GM21619 (cell line): ENCODE measurements around the gene PRR33.
"Not testable (repeated sequence)": the region's sequence is repeated elsewhere in the genome, so short reads cannot be mapped to it uniquely, and the experiment has no call there.

Experiments used
- ATAC-seq: cut with Tn5 transposase; IDR thresholded peaks from one replicate; pipeline ENCODE4 v1.9.1; 2021; ENCODE audit not compliant: unreplicated experiment

The PRR33 gene

DNA sequence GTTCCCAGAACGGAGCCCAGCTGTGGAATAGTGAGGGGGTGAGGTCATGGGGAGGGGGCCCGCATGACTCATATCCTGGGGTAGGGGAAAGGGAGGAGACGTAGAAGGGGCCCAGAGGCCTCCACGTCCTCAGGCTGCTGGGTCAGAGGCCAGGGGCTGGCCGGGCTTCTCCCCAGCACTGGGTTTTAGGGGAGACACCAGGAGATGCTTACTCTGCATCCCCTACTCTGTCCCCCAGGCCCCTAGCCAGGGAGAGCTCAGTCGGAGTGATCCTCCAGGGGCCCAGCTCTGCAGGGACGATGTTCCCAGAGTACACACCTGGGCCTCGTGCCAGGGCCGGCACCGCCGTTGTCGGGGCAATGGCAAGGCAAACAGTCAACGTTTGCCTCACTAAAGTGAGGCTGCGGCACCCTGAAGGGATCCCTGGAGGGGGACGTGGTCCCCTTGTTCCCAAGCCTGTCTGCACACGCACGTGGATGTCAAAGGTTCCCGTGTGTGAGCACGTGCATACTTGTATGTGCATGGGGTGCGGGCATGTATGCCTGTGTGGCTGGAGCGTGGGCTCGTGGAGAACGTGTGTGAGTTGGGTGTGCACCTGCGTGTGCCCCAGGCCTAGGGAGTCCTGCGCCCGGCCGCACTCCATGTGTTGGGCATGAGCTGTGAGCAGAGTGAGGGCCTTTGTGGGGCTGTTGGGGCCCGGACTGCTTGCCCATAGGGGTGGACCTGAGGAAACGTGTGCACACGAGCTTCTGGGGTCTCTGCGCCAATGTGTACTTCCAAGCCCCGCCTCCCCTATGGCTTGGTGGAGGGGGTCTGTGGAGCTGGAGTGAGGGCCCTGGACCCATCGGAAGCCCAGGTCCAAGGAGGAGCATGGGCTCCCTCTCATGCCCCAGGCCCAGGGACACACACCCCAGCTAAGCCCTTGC, 14.2 kb downstream of the PRR33 start:
- ATAC-seq, result no peak

- ATAC-seq, result no peak
These were observed 15.2 kb downstream of the PRR33 start for GRCh38 chr11:1876361-1877063.

GRCh38 chr11:1875851-1876301, 15.8 kb downstream of the PRR33 start:
- ATAC-seq, result not testable (repeated sequence)

GRCh38 chr11:1875093-1875850, 16.4 kb downstream of the PRR33 start:
- ATAC-seq, result no peak

- not testable (repeated sequence) for ATAC-seq
These were observed 17.1 kb downstream of the PRR33 start for GRCh38 chr11:1874441-1875092.

DNA sequence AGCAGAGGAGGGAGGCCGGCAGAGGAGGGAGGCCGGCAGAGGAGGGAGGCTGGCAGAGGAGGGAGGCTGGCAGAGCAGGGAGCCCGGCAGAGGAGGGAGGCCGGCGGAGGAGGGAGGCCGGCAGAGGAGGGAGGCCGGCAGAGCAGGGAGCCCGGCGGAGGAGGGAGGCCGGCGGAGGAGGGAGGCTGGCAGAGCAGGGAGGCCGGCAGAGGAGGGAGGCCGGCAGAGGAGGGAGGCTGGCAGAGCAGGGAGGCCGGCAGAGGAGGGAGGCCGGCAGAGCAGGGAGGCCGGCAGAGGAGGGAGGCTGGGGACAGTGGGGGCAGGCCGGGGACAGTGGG, 17.9 kb downstream of the PRR33 start:
- not testable (repeated sequence) for ATAC-seq

DNA sequence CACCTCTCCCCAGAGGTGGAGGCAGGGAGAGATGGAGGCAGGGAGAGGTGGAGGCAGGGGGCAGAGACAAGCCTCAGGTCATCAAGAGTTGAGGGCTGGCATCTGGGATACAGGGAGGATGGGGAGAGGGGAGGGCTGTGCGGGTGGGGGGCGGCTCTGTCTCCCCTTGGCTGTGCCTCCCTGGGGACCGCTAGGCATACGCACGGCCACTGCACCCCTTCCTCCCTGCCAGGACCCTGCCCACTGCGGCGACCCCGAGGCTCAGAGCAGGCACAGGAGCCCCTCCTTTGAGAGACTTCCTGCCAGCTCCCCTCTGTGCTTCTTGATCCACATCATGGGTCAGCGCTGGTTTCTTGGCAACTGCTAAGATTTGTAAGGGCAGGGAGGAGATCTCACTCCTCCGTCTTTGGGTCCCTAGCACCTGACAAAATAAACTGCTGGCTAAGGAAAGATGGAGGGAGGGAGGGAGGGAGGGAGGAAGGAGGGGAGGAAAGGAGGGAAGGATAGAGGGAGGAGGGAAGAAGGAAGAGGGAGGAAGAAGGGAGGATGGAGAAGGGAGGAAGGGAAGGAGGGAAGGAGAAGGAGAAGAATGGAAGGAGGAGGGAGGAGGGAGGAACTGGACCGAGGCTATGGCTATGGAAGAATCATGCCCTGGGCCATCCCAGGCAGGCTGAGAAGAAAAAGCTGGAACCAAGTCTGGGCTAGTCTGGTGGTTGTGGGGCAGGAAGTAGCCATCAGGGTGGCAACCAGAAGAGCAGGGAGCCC, 18.5 kb downstream of the PRR33 start:
- ATAC-seq, result no peak

DNA sequence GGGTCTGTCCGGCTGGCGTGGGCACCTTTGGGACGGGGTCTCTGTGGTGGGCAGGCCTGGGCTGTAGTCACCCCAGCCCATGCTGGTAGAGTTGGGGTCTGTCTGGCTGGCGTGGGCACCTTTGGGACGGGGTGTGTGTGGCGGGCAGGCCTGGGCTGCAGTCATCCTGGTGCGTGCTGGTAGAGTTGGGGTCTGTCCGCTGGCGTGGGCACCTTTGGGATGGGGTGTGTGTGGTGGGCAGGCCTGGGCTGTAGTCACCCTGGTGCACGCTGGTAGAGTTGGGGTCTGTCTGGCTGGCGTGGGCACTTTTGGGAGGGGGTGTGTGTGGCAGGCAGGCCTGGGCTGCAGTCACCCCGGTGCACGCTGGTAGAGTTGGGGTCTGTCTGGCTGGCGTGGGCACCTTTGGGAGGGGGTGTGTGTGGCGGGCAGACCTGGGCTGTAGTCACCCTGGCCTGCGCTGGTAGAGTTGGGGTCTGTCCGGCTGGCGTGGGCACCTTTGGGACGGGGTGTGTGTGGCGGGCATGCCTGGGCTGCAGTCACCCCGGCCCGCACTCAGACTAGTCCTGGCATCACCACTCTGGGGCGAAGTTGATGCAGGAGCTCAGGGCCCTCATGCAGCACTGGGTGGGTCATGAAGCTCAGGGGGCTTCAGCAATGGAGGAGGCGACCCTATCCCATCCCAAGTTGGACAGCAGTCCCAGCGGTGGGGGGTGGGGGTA, 19.3 kb downstream of the PRR33 start:
- no peak for ATAC-seq

DNA sequence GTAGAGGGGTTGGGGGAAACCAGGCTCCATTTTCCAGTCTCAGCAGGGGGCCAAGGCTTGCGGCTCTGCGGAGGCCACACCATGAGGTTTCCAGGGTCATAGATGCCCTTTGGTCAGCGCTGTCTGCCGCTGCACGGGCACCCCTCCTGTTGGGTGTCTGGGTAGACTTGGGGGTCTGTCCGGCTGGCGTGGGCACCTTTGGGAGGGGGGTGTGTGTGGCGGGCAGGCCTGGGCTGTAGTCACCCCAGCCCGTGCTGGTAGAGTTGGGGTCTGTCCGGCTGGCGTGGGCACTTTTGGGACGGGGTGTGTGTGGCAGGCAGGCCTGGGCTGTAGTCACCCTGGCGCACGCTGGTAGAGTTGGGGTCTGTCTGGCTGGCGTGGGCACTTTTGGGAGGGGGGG, 20.2 kb downstream of the PRR33 start:
- no peak for ATAC-seq

DNA sequence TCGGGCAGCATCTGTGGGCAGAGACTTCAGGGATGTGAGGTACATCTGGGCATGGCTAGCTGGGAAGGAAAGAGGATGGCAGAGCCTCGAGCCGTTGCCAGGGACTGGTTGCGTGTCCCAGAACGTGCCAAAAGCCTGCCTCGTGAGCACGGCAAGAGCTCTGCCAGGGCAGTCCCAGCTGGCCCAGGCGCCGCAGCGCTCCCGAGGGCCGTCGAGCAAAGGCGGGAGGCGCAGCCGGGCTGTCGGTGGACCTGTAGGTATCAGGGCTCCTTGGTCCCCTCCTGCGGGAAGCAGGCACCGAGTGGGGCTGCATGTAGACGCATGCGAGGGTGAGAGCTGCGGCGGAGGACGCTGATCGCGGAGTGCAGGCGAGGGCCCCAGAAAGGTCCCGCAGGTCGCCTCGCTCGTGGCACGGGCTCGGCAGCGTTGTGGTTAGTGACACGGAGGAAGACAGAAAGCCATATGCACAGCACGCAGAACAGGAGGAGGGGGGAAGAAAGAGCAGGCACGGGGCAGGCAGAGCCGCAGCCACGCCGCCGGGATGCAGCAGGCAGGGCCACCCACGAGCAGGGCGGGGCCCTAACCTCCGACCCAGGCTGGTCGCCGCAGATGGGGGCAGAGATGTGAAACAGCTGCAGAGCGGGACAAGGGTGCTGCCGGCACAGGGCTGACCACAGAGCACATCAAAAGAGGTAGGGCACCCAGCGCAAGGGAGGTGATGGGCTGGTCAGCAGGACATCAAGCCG, 20.8 kb downstream of the PRR33 start:
- no peak for ATAC-seq

- ATAC-seq, result no peak
These were observed 21.4 kb downstream of the PRR33 start for GRCh38 chr11:1870326-1870696.

GRCh38 chr11:1869427-1870325, 22.0 kb downstream of the PRR33 start:
- no peak for ATAC-seq

DNA sequence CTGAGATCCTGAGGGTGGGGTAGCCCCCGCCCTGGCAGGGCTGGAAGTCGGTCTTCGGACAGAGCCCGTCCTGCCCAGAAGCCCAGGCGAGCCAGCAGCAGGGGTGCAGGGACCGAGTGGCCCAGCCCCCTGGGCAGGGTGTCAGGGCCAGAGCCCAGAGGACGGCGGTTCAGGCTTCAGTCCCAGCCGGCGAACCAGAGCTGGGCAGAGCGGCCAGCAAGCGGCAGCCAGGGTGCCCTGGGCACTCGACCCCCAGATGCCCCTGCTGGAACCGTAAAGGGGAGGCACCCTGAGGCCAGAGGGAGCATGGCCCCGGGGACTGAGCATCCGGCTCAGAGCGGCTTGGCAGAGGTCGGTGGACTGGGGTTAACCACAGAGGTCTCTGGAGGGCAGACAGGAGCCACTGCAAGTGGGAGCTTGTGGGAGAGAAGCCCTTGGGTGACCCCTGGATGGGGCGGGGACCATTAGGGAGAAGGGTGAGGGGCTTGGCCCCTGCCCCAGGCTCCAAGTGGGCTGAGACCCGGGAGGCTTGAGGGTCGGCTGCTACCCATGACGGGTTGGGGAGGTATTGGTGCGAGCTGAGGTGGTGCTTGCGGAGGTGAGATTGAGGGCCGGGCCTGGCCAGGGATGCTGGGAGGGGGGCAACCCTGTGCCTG, 22.9 kb downstream of the PRR33 start:
- no peak for ATAC-seq

GRCh38 chr11:1868056-1868635, 23.5 kb downstream of the PRR33 start:
- ATAC-seq, result no peak

DNA sequence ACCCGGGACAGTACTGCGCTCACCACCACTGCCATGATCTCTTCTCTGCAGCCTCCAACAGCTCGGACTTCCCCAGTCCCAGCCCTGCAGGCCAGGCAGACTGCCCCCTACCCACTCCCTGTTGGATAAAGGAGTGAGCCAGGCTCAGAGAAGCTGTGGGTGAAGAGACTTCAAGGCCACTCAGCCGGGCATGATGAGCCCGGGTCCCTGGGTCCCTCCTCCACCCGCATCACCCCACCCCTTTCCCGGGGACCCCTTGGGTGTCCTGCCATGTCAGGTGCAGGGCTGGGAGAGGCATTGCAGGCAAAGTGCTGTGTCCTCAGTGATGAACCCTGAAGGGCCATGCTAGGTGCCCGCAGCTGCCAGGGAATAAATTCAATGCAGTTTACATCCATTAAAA, 24.3 kb downstream of the PRR33 start:
- no peak for ATAC-seq

- ATAC-seq, result no peak
These were observed 24.9 kb downstream of the PRR33 start for GRCh38 chr11:1866776-1867175.

DNA sequence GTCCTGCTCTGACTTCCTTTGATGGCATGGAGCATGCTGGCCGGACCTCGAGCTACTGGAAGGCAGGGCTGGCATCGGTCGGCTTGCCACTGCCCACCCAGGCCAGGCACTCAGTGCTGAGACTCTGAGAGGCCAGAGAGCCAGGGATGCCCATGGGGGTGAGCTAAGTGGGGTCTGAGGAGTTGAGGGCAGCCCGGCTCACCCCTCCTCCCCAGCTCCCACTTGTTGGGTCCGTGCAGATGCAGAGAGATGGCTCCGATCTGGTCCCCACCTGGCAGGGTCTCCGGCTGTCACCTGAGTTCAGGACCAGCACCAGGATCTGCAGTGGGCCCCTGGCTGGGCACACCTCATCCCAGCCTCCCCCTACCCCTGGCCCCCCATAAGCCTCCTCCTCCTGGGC, 25.5 kb downstream of the PRR33 start:
- ATAC-seq, result no peak
